GM19240 (cell line): Measurements from ENCODE around the gene SLC25A43.
"Not testable (repeated sequence)": the region's sequence is repeated elsewhere in the genome, so short reads cannot be mapped to it uniquely, and the experiment has no call there.

Experiments used
- DNase-seq: peaks from one replicate; pipeline ENCODE4 v3.0.0; 2011; ENCODE audit warnings: low spot score; ENCODE audit not compliant: insufficient read length

SLC25A43 gene

GRCh38 chrX:119398974-119399771 is at the start of gene SLC25A43:
Gene SLC25A43 (plus strand): TSS chrX:119399336. CDS start chrX:119399404, 68 bp downstream.
- DNase-seq, result no peak

- DNase-seq, result no peak
Observed at GRCh38 chrX:119359618-119360382, 39.3 kb upstream of the SLC25A43 start.

GRCh38 chrX:119361451-119361850 is 37.7 kb upstream of the SLC25A43 start:
- DNase-seq, result not testable (repeated sequence)

GRCh38 chrX:119362074-119362473 is 37.1 kb upstream of the SLC25A43 start:
- not testable (repeated sequence) for DNase-seq

- DNase-seq, result no peak
Observed at GRCh38 chrX:119363391-119363790, 35.7 kb upstream of the SLC25A43 start.

GRCh38 chrX:119371861-119372260 is 27.3 kb upstream of the SLC25A43 start:
- not testable (repeated sequence) for DNase-seq

- DNase-seq, result no peak
Observed at GRCh38 chrX:119374736-119375135, 24.4 kb upstream of the SLC25A43 start.

GRCh38 chrX:119375561-119375960 is 23.6 kb upstream of the SLC25A43 start:
- DNase-seq, result no peak

GRCh38 chrX:119376312-119376711 is 22.8 kb upstream of the SLC25A43 start:
- no peak for DNase-seq

- DNase-seq, result no peak
Observed at GRCh38 chrX:119381349-119381944, 17.7 kb upstream of the SLC25A43 start.

- no peak for DNase-seq
Observed at GRCh38 chrX:119382606-119383005, 16.5 kb upstream of the SLC25A43 start.

- not testable (repeated sequence) for DNase-seq
Observed at GRCh38 chrX:119386685-119387084, 12.5 kb upstream of the SLC25A43 start.

GRCh38 chrX:119387426-119387825 is 11.7 kb upstream of the SLC25A43 start:
- not testable (repeated sequence) for DNase-seq

GRCh38 chrX:119389214-119389613 is 9.9 kb upstream of the SLC25A43 start:
- DNase-seq, result no peak

GRCh38 chrX:119389871-119390501 is 9.2 kb upstream of the SLC25A43 start:
- no peak for DNase-seq

- no peak for DNase-seq
Observed at GRCh38 chrX:119391279-119391678, 7.9 kb upstream of the SLC25A43 start.

GRCh38 chrX:119393144-119393543 is 6.0 kb upstream of the SLC25A43 start:
- DNase-seq, result no peak

GRCh38 chrX:119398587-119398973 is 556 bp upstream of the SLC25A43 start:
- no peak for DNase-seq

- DNase-seq, result no peak
Observed at GRCh38 chrX:119399772-119400101, 601 bp downstream of the SLC25A43 start.

GRCh38 chrX:119401569-119401968 is 2.4 kb downstream of the SLC25A43 start:
- no peak for DNase-seq

GRCh38 chrX:119402588-119402987 is 3.5 kb downstream of the SLC25A43 start:
- DNase-seq, result no peak

GRCh38 chrX:119406776-119407175 is 7.6 kb downstream of the SLC25A43 start:
- no peak for DNase-seq
